Measurements from ENCODE around the gene SLC25A22. TPM values are rescaled to one million over a fixed set of nuclear protein-coding genes. Genes with fewer than 3 reads are reported as not detected.

The SLC25A22 gene
- total RNA-seq, 1 experiment from 2014 or later: 24.6 TPM

- intact Hi-C loops (cut with micrococcal nuclease; ENCODE audit: unreplicated experiment): loop anchor here (1.0 to 5.0 kb wide), 3 partner anchors 18 to 51 kb away; partner anchors contain the start of genes EPS8L2 and SLC25A22
- ChIA-PET POLR2A (ENCODE audit: unreplicated experiment) (interaction anchor here (0.6 to 0.7 kb wide), 3 partner anchors 20 to 132 kb away, joined by 3 read pairs; no protein-coding TSS in a partner anchor), CTCF (no interaction called here)
- peaks cover 20% of the 10 kb centered on the region; the same call in 1 of the 2 replicates for H3F3A ChIP-seq (ENCODE audit: insufficient read depth, low read depth)
- peaks cover 20% of the 10 kb centered on the region for H4K20me1 ChIP-seq (ENCODE audit: insufficient read depth)
- TF ChIP-seq EZH2 (IDR thresholded peaks at IDR 0.05; ENCODE audit: low read depth): no peak
- TF ChIP-seq, protein P1, sequence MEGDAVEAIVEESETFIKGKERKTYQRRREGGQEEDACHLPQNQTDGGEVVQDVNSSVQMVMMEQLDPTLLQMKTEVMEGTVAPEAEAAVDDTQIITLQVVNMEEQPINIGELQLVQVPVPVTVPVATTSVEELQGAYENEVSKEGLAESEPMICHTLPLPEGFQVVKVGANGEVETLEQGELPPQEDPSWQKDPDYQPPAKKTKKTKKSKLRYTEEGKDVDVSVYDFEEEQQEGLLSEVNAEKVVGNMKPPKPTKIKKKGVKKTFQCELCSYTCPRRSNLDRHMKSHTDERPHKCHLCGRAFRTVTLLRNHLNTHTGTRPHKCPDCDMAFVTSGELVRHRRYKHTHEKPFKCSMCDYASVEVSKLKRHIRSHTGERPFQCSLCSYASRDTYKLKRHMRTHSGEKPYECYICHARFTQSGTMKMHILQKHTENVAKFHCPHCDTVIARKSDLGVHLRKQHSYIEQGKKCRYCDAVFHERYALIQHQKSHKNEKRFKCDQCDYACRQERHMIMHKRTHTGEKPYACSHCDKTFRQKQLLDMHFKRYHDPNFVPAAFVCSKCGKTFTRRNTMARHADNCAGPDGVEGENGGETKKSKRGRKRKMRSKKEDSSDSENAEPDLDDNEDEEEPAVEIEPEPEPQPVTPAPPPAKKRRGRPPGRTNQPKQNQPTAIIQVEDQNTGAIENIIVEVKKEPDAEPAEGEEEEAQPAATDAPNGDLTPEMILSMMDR (conservative IDR thresholded peaks at IDR 0.05): no peak
- H3K36me3 ChIP-seq (ENCODE audit: low read depth): no peaks in the 10 kb centered on the region
- peak in 1 of 2 experiments; percentile 55 for DNase-seq
- peaks cover 11% of the 10 kb centered on the region for H3K4me1 ChIP-seq (replicated peaks; ENCODE audit: insufficient read depth)
- peak overlapping the region; percentile 66 for H3K27ac ChIP-seq
- H3K9me2 ChIP-seq (ENCODE audit: insufficient read depth): no peaks in the 10 kb centered on the region
- no peaks in the 10 kb centered on the region for H3K9me3 ChIP-seq (ENCODE audit: insufficient read depth, low read depth)
- H3K4me2 ChIP-seq: peak overlapping the region; percentile 96
- H3K4me3 ChIP-seq: peak overlapping the region; percentile 87
- peak overlapping the region; percentile 74; the same call in 1 of the 2 replicates for H2AFZ ChIP-seq
- no peaks in the 10 kb centered on the region for H3K27me3 ChIP-seq (ENCODE audit: insufficient read depth, low read depth)
- peaks cover 43% of the 10 kb centered on the region for H3K79me2 ChIP-seq (ENCODE audit: low read depth)
- BruUV-seq (replicated peaks): TSS peak; percentile 34
Observed at GRCh38 chr11:746289-747157, 51.6 kb downstream of the SLC25A22 start.

- Histone ChIP-seq H3K36me3 (ENCODE audit: low read depth) (no peaks in the 10 kb centered on the region), H3K4me3 (no peak overlapping the region), H2AFZ (no peak overlapping the region), H3K79me2 (ENCODE audit: low read depth) (peaks cover 32% of the 10 kb centered on the region), H3K4me1 (replicated peaks; ENCODE audit: insufficient read depth) (peaks cover 11% of the 10 kb centered on the region), H3K9me2 (ENCODE audit: insufficient read depth) (no peaks in the 10 kb centered on the region), H4K20me1 (ENCODE audit: insufficient read depth) (peaks cover 13% of the 10 kb centered on the region), H3K27me3 (ENCODE audit: insufficient read depth, low read depth) (no peaks in the 10 kb centered on the region), H3K9me3 (ENCODE audit: insufficient read depth, low read depth) (no peaks in the 10 kb centered on the region), H3K4me2 (no peak overlapping the region), H3K27ac (no peak overlapping the region), H3F3A (ENCODE audit: insufficient read depth, low read depth) (peaks cover 16% of the 10 kb centered on the region; the same call in 1 of the 2 replicates)
- POLR2A ChIA-PET (ENCODE audit: unreplicated experiment): no interaction called here
- BruUV-seq (replicated peaks): no TSS peak
- DNase-seq: no peak
- intact Hi-C loops (cut with micrococcal nuclease; ENCODE audit: unreplicated experiment): loop anchor here (5.0 kb wide), 1 partner anchor 52 kb away; the partner anchor contains the start of gene SLC25A22
- CTCF ChIA-PET: no interaction called here
- TF ChIP-seq, protein P1 (conservative IDR thresholded peaks at IDR 0.05): no peak
- TF ChIP-seq EZH2 (IDR thresholded peaks at IDR 0.05; ENCODE audit: low read depth): no peak
Observed at GRCh38 chr11:745428-745827, 52.7 kb downstream of the SLC25A22 start.

- POLR2A ChIA-PET (ENCODE audit: unreplicated experiment): no interaction called here
- CTCF ChIA-PET: interaction anchor here (0.6 kb wide), 2 partner anchors 62 to 176 kb away, joined by 3 to 4 read pairs; no protein-coding TSS in a partner anchor
- H3K79me2 ChIP-seq (ENCODE audit: low read depth): peaks cover 4% of the 10 kb centered on the region
Observed at GRCh38 chr11:742571-743201, 55.4 kb downstream of the SLC25A22 start.

More at GRCh38 chr11:742571-743201, 55.4 kb downstream of the SLC25A22 start:
- DNase-seq: no peak
- Histone ChIP-seq H3K9me2 (ENCODE audit: insufficient read depth) (no peaks in the 10 kb centered on the region), H4K20me1 (ENCODE audit: insufficient read depth) (no peaks in the 10 kb centered on the region), H3K4me3 (no peak overlapping the region), H3K36me3 (ENCODE audit: low read depth) (no peaks in the 10 kb centered on the region), H2AFZ (no peak overlapping the region), H3K9me3 (ENCODE audit: insufficient read depth, low read depth) (no peaks in the 10 kb centered on the region), H3F3A (ENCODE audit: insufficient read depth, low read depth) (peaks cover 17% of the 10 kb centered on the region; the same call in 1 of the 2 replicates), H3K27me3 (ENCODE audit: insufficient read depth, low read depth) (no peaks in the 10 kb centered on the region), H3K4me2 (no peak overlapping the region), H3K27ac (no peak overlapping the region), H3K4me1 (replicated peaks; ENCODE audit: insufficient read depth) (peaks cover 13% of the 10 kb centered on the region)
- no TSS peak for BruUV-seq (replicated peaks)
- TF ChIP-seq, protein P1 (conservative IDR thresholded peaks at IDR 0.05): no peak
- no peak for TF ChIP-seq EZH2 (IDR thresholded peaks at IDR 0.05; ENCODE audit: low read depth)
- intact Hi-C loops (cut with micrococcal nuclease; ENCODE audit: unreplicated experiment): no loop called here
